BE2C (cell line): Measurements from ENCODE around the gene SLC8A2.

Experiments used
- DNase-seq: peaks from one replicate; pipeline ENCODE4 v3.0.0-alpha.2; 2020
- H3K27me3 ChIP-seq: fragments of 250-450 bp; sonication (Bioruptor Pico); 2 replicates; pipeline ENCODE4 v1.5.1; 2020; ENCODE audit warnings: mild to moderate bottlenecking
- H3K36me3 ChIP-seq: fragments of 250-450 bp; sonication (Bioruptor Pico); 2 replicates; pipeline ENCODE4 v1.5.1; 2020; ENCODE audit warnings: mild to moderate bottlenecking
- H3K4me1 ChIP-seq: fragments of 250-450 bp; sonication (Bioruptor Pico); 2 replicates; pipeline ENCODE4 v1.5.1; 2020
- H3K4me3 ChIP-seq: 2 replicates; pipeline ENCODE4 v1.5.1; 2011; ENCODE audit warnings: low read depth, low read length
- H3K9me3 ChIP-seq: fragments of 250-450 bp; sonication (Bioruptor Pico); 2 replicates; pipeline ENCODE4 v1.5.1; 2020
- CTCF ChIP-seq: IDR thresholded peaks from 2 replicates; pipeline ENCODE4 v1.5.1; 2012; ENCODE audit warnings: mild to moderate bottlenecking, low read depth, low read length

The SLC8A2 gene

GRCh38 chr19:47499371-47499770 is 27.7 kb upstream of the SLC8A2 start:
- Histone ChIP-seq H3K4me1 (peaks cover 23% of the 10 kb centered on the region), H3K27me3 (no peaks in the 10 kb centered on the region), H3K9me3 (no peaks in the 10 kb centered on the region), H3K36me3 (peaks cover 16% of the 10 kb centered on the region), H3K4me3 (no peak overlapping the region)
- TF ChIP-seq CTCF = no peak
- DNase-seq = no peak

GRCh38 chr19:47498561-47498960 is 26.9 kb upstream of the SLC8A2 start:
- H3K4me1 ChIP-seq = peaks cover 31% of the 10 kb centered on the region
- DNase-seq = no peak

GRCh38 chr19:47497821-47498520 is 26.3 kb upstream of the SLC8A2 start:
- Histone ChIP-seq H3K4me3 (no peak overlapping the region), H3K27me3 (no peaks in the 10 kb centered on the region), H3K36me3 (peaks cover 11% of the 10 kb centered on the region), H3K4me1 (peaks cover 34% of the 10 kb centered on the region), H3K9me3 (no peaks in the 10 kb centered on the region)
- TF ChIP-seq CTCF = no peak
- DNase-seq = no peak

More at GRCh38 chr19:47498561-47498960, 26.9 kb upstream of the SLC8A2 start:
- no peak for TF ChIP-seq CTCF
- peaks cover 16% of the 10 kb centered on the region for H3K36me3 ChIP-seq
- H3K9me3 ChIP-seq = no peaks in the 10 kb centered on the region
- no peaks in the 10 kb centered on the region for H3K27me3 ChIP-seq
- H3K4me3 ChIP-seq = no peak overlapping the region

- no peaks in the 10 kb centered on the region for H3K27me3 ChIP-seq
These were observed 25.5 kb upstream of the SLC8A2 start for GRCh38 chr19:47497050-47497766.

GRCh38 chr19:47495478-47496372 is 24.0 kb upstream of the SLC8A2 start:
- Histone ChIP-seq H3K4me3 (no peak overlapping the region), H3K27me3 (no peaks in the 10 kb centered on the region), H3K36me3 (peaks cover 4% of the 10 kb centered on the region), H3K9me3 (no peaks in the 10 kb centered on the region), H3K4me1 (peaks cover 34% of the 10 kb centered on the region)
- DNase-seq = no peak
- TF ChIP-seq CTCF = 0 out of 2 replicates have a peak, but pooled peaks have one; percentile 3

More at GRCh38 chr19:47497050-47497766, 25.5 kb upstream of the SLC8A2 start:
- Histone ChIP-seq H3K9me3 (no peaks in the 10 kb centered on the region), H3K4me1 (peaks cover 34% of the 10 kb centered on the region), H3K36me3 (peaks cover 4% of the 10 kb centered on the region), H3K4me3 (no peak overlapping the region)
- no peak for DNase-seq
- TF ChIP-seq CTCF = no peak
